ENCODE data around the gene MTHFD2L.

DNA sequence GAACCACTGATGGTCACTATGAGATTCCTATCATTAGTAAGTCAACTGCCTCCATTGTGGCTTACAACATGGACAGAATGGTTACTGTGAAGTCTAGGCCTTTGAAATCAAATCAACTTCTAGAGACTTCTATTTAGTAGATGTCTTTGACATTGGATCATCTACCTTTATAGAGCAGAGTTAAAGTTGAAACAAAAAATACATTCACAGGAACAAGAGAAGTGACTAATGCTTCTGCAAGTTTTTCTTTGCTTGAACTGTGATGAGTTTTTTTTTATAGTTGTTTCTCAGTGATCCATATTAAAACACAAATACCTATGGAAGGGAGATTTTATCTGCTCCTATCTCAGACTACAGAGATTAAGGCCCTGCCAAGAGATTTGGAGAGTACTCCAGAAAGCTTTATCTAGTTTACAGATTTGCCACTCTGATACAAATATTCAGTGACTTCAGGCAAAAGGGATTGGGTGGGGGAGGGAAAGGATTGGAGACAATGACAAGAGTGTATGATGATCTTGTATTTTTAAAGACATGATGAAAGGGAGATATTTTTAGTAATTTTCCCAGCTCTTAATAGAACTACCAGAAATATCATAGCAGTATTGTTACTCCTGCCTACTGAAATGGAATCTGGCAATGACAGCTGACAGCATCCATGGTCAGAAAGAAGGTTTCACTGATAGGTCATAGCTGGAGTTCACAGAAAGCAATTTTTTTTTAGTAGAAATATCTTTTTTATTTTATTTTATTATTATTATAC, 134.4 kb downstream of the MTHFD2L start:
- TF ChIP-seq POLR2A (IDR thresholded peaks at IDR 0.05; ENCODE audit: low read length) (no peak), GATA1 (IDR thresholded peaks at IDR 0.05; ENCODE audit: low read depth, low read length) (no peak)
